Peyer's patch (tissue), 4 donors: Measurements from ENCODE around the gene SLC38A2. TPM values are rescaled to one million over a fixed set of nuclear protein-coding genes. Genes with fewer than 3 reads are reported as not detected.

Source experiments
- DNase-seq, 3 donors: peaks; one replicate each; pipeline ENCODE4 v3.0.0-alpha.2; 2017 to 2019
- H3K27ac ChIP-seq, 4 donors: fragments of 200-600 bp; sonication (generic); one replicate each; pipeline ENCODE4 v1.5.1; 2016 to 2019
- H3K27me3 ChIP-seq, 2 donors: fragments of 200-600 bp; sonication (generic); one replicate each; pipeline ENCODE4 v1.5.1; 2019
- H3K36me3 ChIP-seq, 3 donors: fragments of 200-600 bp; sonication (generic); one replicate each; pipeline ENCODE4 v1.5.1; 2016 to 2019
- H3K4me1 ChIP-seq, 4 donors: fragments of 200-600 bp; sonication (generic); one replicate each; pipeline ENCODE4 v1.5.1; 2016 to 2019
- H3K4me3 ChIP-seq, 4 donors: fragments of 200-600 bp; sonication (generic); 1 replicate in 3 of 4; 2 replicates in 1 of 4; pipeline ENCODE4 v1.5.1; 2016 to 2019; ENCODE audit warnings: mild to moderate bottlenecking in 1 of 4
- H3K9me3 ChIP-seq, 4 donors: fragments of 200-600 bp; sonication (generic); one replicate each; pipeline ENCODE4 v1.5.1; 2016 to 2019; ENCODE audit warnings: mild to moderate bottlenecking in 1 of 4
- POLR2A ChIP-seq, 2 donors: fragments of 450-650 bp; IDR thresholded peaks; one replicate each; pipeline ENCODE4 v1.5.1; 2017; ENCODE audit warnings: antibody characterized with exemption in 2 of 2, mild to moderate bottlenecking in 2 of 2, moderate library complexity in 2 of 2
- total RNA-seq, 4 donors: library from RNA; depleted of rRNA; stranded (reverse); fragments of >200 nt; gene quantifications; one replicate each; pipeline ENCODE4 v1.1.0, GENCODE V29; 2016
- TF ChIP-seq, protein P1 (sequence below), 6 experiments: fragments of 450-650 bp in 4 of 6; fragments of 200-600 bp in 2 of 6; sonication (generic) in 1 of 6; IDR thresholded peaks; one replicate each; pipeline ENCODE4 v1.5.1; 2017 to 2019; ENCODE audit warnings: antibody characterized with exemption in 6 of 6, mild to moderate bottlenecking in 3 of 6, moderate library complexity in 1 of 6

Gene SLC38A2
- 100 to 1,000 TPM in 3 of 4 donors, 10 to 100 TPM in 1; 93.1 to 173 (median 134) TPM for total RNA-seq

DNA sequence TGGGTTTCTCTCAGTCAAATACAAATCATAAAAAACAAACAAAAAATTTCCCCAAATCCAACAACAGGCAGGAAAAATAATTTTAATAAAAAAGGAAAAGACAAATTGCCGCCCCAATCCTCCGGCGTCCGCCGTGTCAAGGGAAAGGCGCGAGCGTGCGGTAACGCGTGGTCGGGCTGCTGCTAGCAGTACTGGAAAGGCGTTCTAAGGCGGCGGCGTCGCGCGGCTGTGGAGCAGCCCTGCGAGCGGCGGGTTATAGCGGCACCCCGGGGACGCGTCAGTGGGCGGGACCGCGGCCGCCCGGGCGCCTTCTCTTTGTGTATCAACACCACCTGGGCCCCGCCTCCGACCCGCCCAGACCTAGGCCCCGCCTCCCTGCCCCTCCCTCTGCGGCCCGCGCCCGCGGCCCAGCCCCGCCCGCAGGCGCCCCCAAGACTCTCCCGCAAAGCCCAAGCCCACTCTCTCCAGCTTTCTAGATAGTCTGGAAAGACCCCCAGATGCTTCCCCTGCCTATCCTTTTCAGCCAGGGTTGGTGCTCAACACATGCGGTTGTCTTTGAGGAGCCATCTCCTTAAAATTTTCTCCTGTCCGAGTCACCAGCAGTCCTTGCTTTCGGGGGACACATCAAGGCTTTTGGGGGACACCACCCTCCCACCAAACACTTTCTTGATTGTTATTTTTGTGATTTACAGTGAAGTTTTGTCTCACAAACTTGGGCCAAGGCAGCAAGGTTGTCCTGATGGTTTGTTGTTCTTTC is at the start of gene SLC38A2:
Gene SLC38A2, minus strand, starts transcription at position 230 of the 757 bp plus-strand sequence. CDS start 1,480 bp downstream, outside the sequence.
- peak within 1 kb of the TSS; percentile 81 to 94 (median 92) for H3K4me3 ChIP-seq
- H3K27me3 ChIP-seq, result no peaks in the 10 kb centered on the region
- peak; percentile 99 for DNase-seq
- H3K9me3 ChIP-seq, result no peaks in the 10 kb centered on the region
- H3K27ac ChIP-seq, result peak within 1 kb of the TSS; percentile 96 to 98 (median 98)
- peaks cover 0 to 34% (median 2%) of the 10 kb centered on the region in 3 donors for H3K36me3 ChIP-seq
- peaks cover 0 to 36% (median 17%) of the 10 kb centered on the region in 4 donors for H3K4me1 ChIP-seq
- peak; percentile 100 for TF ChIP-seq POLR2A (IDR thresholded peaks at IDR 0.05)
- TF ChIP-seq, protein P1, sequence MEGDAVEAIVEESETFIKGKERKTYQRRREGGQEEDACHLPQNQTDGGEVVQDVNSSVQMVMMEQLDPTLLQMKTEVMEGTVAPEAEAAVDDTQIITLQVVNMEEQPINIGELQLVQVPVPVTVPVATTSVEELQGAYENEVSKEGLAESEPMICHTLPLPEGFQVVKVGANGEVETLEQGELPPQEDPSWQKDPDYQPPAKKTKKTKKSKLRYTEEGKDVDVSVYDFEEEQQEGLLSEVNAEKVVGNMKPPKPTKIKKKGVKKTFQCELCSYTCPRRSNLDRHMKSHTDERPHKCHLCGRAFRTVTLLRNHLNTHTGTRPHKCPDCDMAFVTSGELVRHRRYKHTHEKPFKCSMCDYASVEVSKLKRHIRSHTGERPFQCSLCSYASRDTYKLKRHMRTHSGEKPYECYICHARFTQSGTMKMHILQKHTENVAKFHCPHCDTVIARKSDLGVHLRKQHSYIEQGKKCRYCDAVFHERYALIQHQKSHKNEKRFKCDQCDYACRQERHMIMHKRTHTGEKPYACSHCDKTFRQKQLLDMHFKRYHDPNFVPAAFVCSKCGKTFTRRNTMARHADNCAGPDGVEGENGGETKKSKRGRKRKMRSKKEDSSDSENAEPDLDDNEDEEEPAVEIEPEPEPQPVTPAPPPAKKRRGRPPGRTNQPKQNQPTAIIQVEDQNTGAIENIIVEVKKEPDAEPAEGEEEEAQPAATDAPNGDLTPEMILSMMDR (IDR thresholded peaks at IDR 0.05), result peak in 1 of 6 experiments; percentile 13

DNA sequence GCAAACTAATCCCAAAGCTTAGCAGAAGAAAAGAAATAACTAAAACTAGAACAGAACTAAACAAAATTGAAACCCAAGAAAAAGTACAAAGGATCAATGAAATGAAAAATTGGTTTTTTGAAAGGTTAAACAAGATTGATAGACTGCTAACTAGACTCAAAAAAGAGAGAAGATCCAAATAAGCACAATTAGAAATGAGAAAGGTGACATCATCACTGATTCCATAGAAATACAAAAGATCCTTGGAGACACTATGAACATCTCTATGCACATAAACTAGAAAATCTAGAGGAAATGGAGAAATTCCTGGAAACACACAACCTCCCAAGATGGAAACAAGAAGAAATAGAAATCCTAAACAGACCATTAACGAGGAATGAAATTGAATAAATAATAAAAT is 47.1 kb upstream of the SLC38A2 start:
- H3K27ac ChIP-seq, result no peak overlapping the region
- no peak for TF ChIP-seq POLR2A (IDR thresholded peaks at IDR 0.05)
- TF ChIP-seq, protein P1 (IDR thresholded peaks at IDR 0.05), result no peak
- H3K27me3 ChIP-seq, result no peaks in the 10 kb centered on the region
- no peak for DNase-seq
- no peaks in the 10 kb centered on the region for H3K36me3 ChIP-seq
- H3K9me3 ChIP-seq, result no peaks in the 10 kb centered on the region
- H3K4me3 ChIP-seq, result no peak overlapping the region
- no peaks in the 10 kb centered on the region for H3K4me1 ChIP-seq

DNA sequence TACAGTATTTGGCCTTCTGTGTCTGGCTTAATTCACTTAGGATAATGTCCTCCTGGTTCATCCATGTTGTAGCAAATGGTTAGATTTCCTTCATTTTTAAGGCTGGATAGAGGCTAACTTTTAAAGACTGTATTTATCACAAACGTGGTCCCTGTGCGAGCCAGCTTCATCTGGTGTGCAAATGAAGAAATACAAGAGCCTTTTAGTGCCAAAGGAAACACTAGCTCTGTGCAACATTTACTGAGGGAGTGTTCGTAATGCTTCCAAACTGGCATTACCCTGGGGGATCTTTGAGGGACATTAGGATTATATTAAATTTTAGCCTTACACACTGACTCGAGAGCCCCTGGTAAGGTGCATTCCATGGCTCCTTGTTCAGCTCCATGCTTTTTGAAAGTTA is 43.0 kb upstream of the SLC38A2 start:
- Histone ChIP-seq H3K4me3 (no peak overlapping the region), H3K36me3 (no peaks in the 10 kb centered on the region), H3K27me3 (no peaks in the 10 kb centered on the region), H3K27ac (no peak overlapping the region), H3K4me1 (no peaks in the 10 kb centered on the region), H3K9me3 (no peaks in the 10 kb centered on the region)
- no peak for TF ChIP-seq POLR2A (IDR thresholded peaks at IDR 0.05)
- TF ChIP-seq, protein P1 (IDR thresholded peaks at IDR 0.05), result no peak
- DNase-seq, result no peak

DNA sequence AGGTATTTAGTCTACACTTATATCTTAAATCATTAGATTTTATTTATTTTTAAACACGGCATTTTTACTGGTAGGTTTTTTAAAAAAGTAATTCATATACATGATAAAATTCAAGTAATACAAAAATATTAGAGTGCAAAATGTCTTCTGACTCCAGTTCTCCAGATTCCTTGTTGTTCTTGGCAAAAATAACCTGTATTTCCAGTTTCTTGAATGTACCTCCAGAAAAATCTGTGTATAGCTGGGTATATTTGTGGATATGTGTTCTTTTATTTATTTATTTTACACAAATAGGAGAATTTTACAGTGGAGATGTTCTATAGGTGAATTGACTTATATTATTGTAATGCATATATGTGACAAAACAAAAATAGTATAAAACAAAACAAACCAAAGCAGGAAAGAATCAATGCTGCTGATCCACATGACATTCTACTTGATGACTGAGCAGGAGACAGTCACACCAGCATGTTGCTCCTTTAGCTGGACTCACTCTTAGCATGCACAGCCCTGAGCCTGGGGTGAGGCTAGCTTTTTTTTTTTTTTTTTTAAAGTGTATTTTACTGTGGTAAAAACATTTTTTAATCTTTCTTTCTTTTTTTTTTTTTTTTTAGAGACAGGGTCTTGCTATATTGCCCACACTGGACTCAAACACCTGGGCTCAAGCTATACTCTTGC is 42.2 kb upstream of the SLC38A2 start:
- TF ChIP-seq POLR2A (IDR thresholded peaks at IDR 0.05), result no peak

DNA sequence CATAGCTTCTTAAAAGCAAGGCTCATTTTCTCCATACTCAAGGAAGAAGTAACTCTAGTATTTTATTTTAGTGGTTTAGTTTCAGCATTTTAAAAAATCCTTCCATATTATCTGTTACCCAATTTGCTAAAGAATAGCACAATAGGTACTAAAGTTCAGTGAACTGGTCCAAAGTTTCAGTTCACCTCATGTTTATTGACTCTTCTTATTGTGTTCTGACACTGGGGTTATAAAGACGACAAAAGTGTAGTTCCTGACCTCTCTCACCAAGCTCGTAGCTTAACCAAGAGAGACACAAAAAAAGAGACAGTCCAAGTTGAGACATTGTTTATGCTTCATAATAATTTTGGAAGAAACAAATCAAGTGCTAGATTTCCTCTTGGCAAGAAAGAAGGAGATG is 40.8 kb upstream of the SLC38A2 start:
- TF ChIP-seq, protein P1 (IDR thresholded peaks at IDR 0.05), result no peak
- no peak for TF ChIP-seq POLR2A (IDR thresholded peaks at IDR 0.05)
- no peak for DNase-seq
- H3K4me1 ChIP-seq, result no peaks in the 10 kb centered on the region
- H3K36me3 ChIP-seq, result no peaks in the 10 kb centered on the region
- no peaks in the 10 kb centered on the region for H3K9me3 ChIP-seq
- no peaks in the 10 kb centered on the region for H3K27me3 ChIP-seq
- H3K27ac ChIP-seq, result no peak overlapping the region
- no peak overlapping the region for H3K4me3 ChIP-seq

More for the DNA sequence above, 42.2 kb upstream of the SLC38A2 start:
- H3K27ac ChIP-seq, result no peak overlapping the region
- no peaks in the 10 kb centered on the region for H3K36me3 ChIP-seq
- no peaks in the 10 kb centered on the region for H3K27me3 ChIP-seq
- no peak for DNase-seq
- no peak overlapping the region for H3K4me3 ChIP-seq
- no peaks in the 10 kb centered on the region for H3K4me1 ChIP-seq
- H3K9me3 ChIP-seq, result no peaks in the 10 kb centered on the region

DNA sequence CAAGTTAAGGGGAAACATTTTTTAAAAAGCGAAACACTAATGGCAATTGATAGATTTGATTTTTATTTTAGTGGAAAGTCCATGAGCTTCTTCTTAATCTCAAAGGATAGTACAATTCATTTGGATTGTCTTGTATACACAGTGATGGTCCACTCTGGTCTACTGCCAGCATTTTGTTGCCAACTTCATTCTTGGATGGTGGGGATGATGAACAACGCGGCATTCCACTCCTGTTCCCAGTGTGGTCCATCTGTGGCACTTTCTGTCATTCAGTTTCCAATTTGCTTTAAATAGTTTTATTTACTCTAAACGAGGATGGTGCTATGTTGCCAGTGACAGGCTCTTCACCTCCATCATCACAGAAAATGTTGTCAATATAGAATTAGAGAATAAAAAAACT is 40.3 kb upstream of the SLC38A2 start:
- H3K4me3 ChIP-seq, result no peak overlapping the region
- no peak overlapping the region for H3K27ac ChIP-seq
- no peak for TF ChIP-seq POLR2A (IDR thresholded peaks at IDR 0.05)
- TF ChIP-seq, protein P1 (IDR thresholded peaks at IDR 0.05), result no peak

More for the DNA sequence above, 40.3 kb upstream of the SLC38A2 start:
- H3K4me1 ChIP-seq, result no peaks in the 10 kb centered on the region
- no peaks in the 10 kb centered on the region for H3K9me3 ChIP-seq
- no peaks in the 10 kb centered on the region for H3K36me3 ChIP-seq
- H3K27me3 ChIP-seq, result no peaks in the 10 kb centered on the region
- no peak for DNase-seq
